NCI-H1930 (cell line): ENCODE measurements around the gene PLCB2.

Experiments
- DNase-seq, 2 experiments: peaks; one replicate each; lab custom pipeline; 2025; lab: John Stamatoyannopoulos, UW

Gene PLCB2

GRCh38 chr15:40307421-40308211, at the start of gene PLCB2:
Gene PLCB2, minus strand, starts transcription at chr15:40307935. Its CDS starts 263 bp downstream, at chr15:40307672.
- DNase-seq: no peak

GRCh38 chr15:40357246-40357645, 49.5 kb upstream of the PLCB2 start:
- DNase-seq: no peak

- no peak for DNase-seq
These were observed 48.3 kb upstream of the PLCB2 start for GRCh38 chr15:40355976-40356585.

GRCh38 chr15:40354408-40355171, 46.9 kb upstream of the PLCB2 start:
- DNase-seq: no peak

GRCh38 chr15:40353697-40354096, 46.0 kb upstream of the PLCB2 start:
- DNase-seq: no peak

GRCh38 chr15:40352281-40352901, 44.7 kb upstream of the PLCB2 start:
- no peak for DNase-seq

GRCh38 chr15:40349163-40349562, 41.4 kb upstream of the PLCB2 start:
- no peak for DNase-seq

- no peak for DNase-seq
These were observed 40.7 kb upstream of the PLCB2 start for GRCh38 chr15:40348474-40348870.

- no peak for DNase-seq
These were observed 40.1 kb upstream of the PLCB2 start for GRCh38 chr15:40347559-40348473.

GRCh38 chr15:40346579-40347558, 39.1 kb upstream of the PLCB2 start:
- DNase-seq: no peak

GRCh38 chr15:40345867-40346578, 38.3 kb upstream of the PLCB2 start:
- DNase-seq: no peak

- DNase-seq: no peak
These were observed 37.6 kb upstream of the PLCB2 start for GRCh38 chr15:40345225-40345866.

GRCh38 chr15:40344631-40345120, 36.9 kb upstream of the PLCB2 start:
- peak in 1 of 2 experiments; percentile 10 for DNase-seq

GRCh38 chr15:40344217-40344616, 36.5 kb upstream of the PLCB2 start:
- DNase-seq: no peak

- no peak for DNase-seq
These were observed 35.8 kb upstream of the PLCB2 start for GRCh38 chr15:40343512-40343911.

- no peak for DNase-seq
These were observed 34.9 kb upstream of the PLCB2 start for GRCh38 chr15:40342416-40343320.

- DNase-seq: no peak
These were observed 33.1 kb upstream of the PLCB2 start, which contains the start of gene CCDC9B for GRCh38 chr15:40340740-40341400. Gene CCDC9B, minus strand, starts transcription at chr15:40340939. Its CDS starts 120 bp downstream, at chr15:40340819.
